Activated CD4-positive, alpha-beta memory T cell treated with anti-CD3 and anti-CD28 coated beads for 36 hours (primary cell): ENCODE results near the gene KAT2B. TPM values are rescaled to one million over a fixed set of nuclear protein-coding genes. Genes with fewer than 3 reads are reported as not detected.
A peak's percentile ranks its signal among the peaks of the same experiment; 100 is the strongest.

Source experiments
- CTCF ChIA-PET: fragments of 350-600 bp; sonication (Branson Sonifier 250); formaldehyde crosslinking; loops from one replicate; lab custom pipeline; 2021; ENCODE audit warnings: antibody characterized with exemption, inconsistent platforms; lab: Charles Lee
- POLR2A ChIA-PET: fragments of 350-600 bp; sonication (Branson Sonifier 250); formaldehyde crosslinking; loops from one replicate; lab custom pipeline; 2021; ENCODE audit warnings: antibody characterized with exemption; lab: Charles Lee
- DNase-seq: peaks from one replicate; pipeline ENCODE4 v3.0.0-alpha.2; 2020
- H3K27ac Mint-ChIP-seq: one replicate; pipeline ENCODE4 v1.8.0; 2021; ENCODE audit warnings: mixed read lengths
- H3K27me3 Mint-ChIP-seq: one replicate; pipeline ENCODE4 v1.8.0; 2021; ENCODE audit warnings: mixed read lengths
- H3K36me3 Mint-ChIP-seq: one replicate; pipeline ENCODE4 v1.8.0; 2021; ENCODE audit warnings: mixed read lengths
- H3K4me1 Mint-ChIP-seq: one replicate; pipeline ENCODE4 v1.8.0; 2021; ENCODE audit warnings: low read depth, mixed read lengths
- H3K4me3 Mint-ChIP-seq: one replicate; pipeline ENCODE4 v1.8.0; 2021; ENCODE audit warnings: mild to moderate bottlenecking, mixed read lengths
- H3K9me3 Mint-ChIP-seq: one replicate; pipeline ENCODE4 v1.8.0; 2021; ENCODE audit warnings: mixed read lengths
- intact Hi-C: fragments of 100-400 bp; cut with micrococcal nuclease; formaldehyde crosslinking; loops from one replicate; pipeline ENCODE4 v1.15.1; 2023
- total RNA-seq, 2 experiments: library from RNA; stranded (reverse); gene quantifications; one replicate each; pipeline ENCODE4 v1.2.3, GENCODE V29; 2021

The KAT2B gene
- total RNA-seq, 2 experiments from 2014 or later = 43.4 to 49.0 TPM

- ChIA-PET CTCF (interaction anchor here (0.6 kb wide), 1 partner anchor 29 kb away, joined by 4 read pairs; the partner anchor contains the start of gene KAT2B), POLR2A (interaction anchor here (1.0 to 1.1 kb wide), 2 partner anchors 12 to 29 kb away, joined by 3 read pairs; partner anchors contain the start of gene KAT2B)
- H3K9me3 Mint-ChIP-seq = no peaks in the 10 kb centered on the region
- H3K4me3 Mint-ChIP-seq = no peak overlapping the region
- peaks cover 20% of the 10 kb centered on the region for H3K36me3 Mint-ChIP-seq
- H3K4me1 Mint-ChIP-seq = peaks cover 38% of the 10 kb centered on the region
- intact Hi-C loops = no loop called here
- H3K27me3 Mint-ChIP-seq = no peaks in the 10 kb centered on the region
- H3K27ac Mint-ChIP-seq = peak overlapping the region; percentile 62
- DNase-seq = no peak
Measured at GRCh38 chr3:20069178-20069532, 28.9 kb downstream of the KAT2B start.

GRCh38 chr3:20071175-20071574 lies 30.9 kb downstream of the KAT2B start:
- H3K27ac Mint-ChIP-seq = no peak overlapping the region
- no peaks in the 10 kb centered on the region for H3K27me3 Mint-ChIP-seq
- DNase-seq = no peak
- no peak overlapping the region for H3K4me3 Mint-ChIP-seq
- ChIA-PET CTCF (no interaction called here), POLR2A (no interaction called here)
- intact Hi-C loops = no loop called here
- H3K9me3 Mint-ChIP-seq = no peaks in the 10 kb centered on the region
- H3K4me1 Mint-ChIP-seq = peaks cover 34% of the 10 kb centered on the region
- peaks cover 23% of the 10 kb centered on the region for H3K36me3 Mint-ChIP-seq

GRCh38 chr3:20072422-20072821 lies 32.2 kb downstream of the KAT2B start:
- peaks cover 34% of the 10 kb centered on the region for H3K4me1 Mint-ChIP-seq
- no peaks in the 10 kb centered on the region for H3K27me3 Mint-ChIP-seq
- DNase-seq = no peak
- no peak overlapping the region for H3K27ac Mint-ChIP-seq
- H3K9me3 Mint-ChIP-seq = no peaks in the 10 kb centered on the region
- ChIA-PET POLR2A (no interaction called here), CTCF (no interaction called here)
- H3K36me3 Mint-ChIP-seq = peaks cover 29% of the 10 kb centered on the region
- H3K4me3 Mint-ChIP-seq = no peak overlapping the region
- intact Hi-C loops = no loop called here

- POLR2A ChIA-PET = no interaction called here
- H3K9me3 Mint-ChIP-seq = no peaks in the 10 kb centered on the region
- no peak overlapping the region for H3K4me3 Mint-ChIP-seq
- H3K27ac Mint-ChIP-seq = no peak overlapping the region
- H3K27me3 Mint-ChIP-seq = no peaks in the 10 kb centered on the region
- intact Hi-C loops = no loop called here
- H3K36me3 Mint-ChIP-seq = peaks cover 29% of the 10 kb centered on the region
- H3K4me1 Mint-ChIP-seq = peaks cover 31% of the 10 kb centered on the region
- DNase-seq = no peak
- CTCF ChIA-PET = no interaction called here
Measured at GRCh38 chr3:20073068-20073467, 32.8 kb downstream of the KAT2B start.

GRCh38 chr3:20073683-20074082 lies 33.4 kb downstream of the KAT2B start:
- peaks cover 29% of the 10 kb centered on the region for H3K36me3 Mint-ChIP-seq

GRCh38 chr3:20074226-20075063 lies 34.2 kb downstream of the KAT2B start:
- H3K4me1 Mint-ChIP-seq = peaks cover 19% of the 10 kb centered on the region
- POLR2A ChIA-PET = interaction anchor here (1.1 kb wide), 1 partner anchor 10 kb away, joined by 3 read pairs; no protein-coding TSS in a partner anchor
- H3K27ac Mint-ChIP-seq = no peak overlapping the region
- no peak overlapping the region for H3K4me3 Mint-ChIP-seq
- no peaks in the 10 kb centered on the region for H3K27me3 Mint-ChIP-seq
- intact Hi-C loops = no loop called here
- no peak for DNase-seq
- CTCF ChIA-PET = interaction anchor here (0.7 kb wide), 1 partner anchor 25 kb away, joined by 3 read pairs; no protein-coding TSS in a partner anchor
- H3K36me3 Mint-ChIP-seq = peaks cover 27% of the 10 kb centered on the region
- no peaks in the 10 kb centered on the region for H3K9me3 Mint-ChIP-seq

More at GRCh38 chr3:20073683-20074082, 33.4 kb downstream of the KAT2B start:
- intact Hi-C loops = no loop called here
- ChIA-PET POLR2A (no interaction called here), CTCF (no interaction called here)
- no peak overlapping the region for H3K27ac Mint-ChIP-seq
- no peaks in the 10 kb centered on the region for H3K9me3 Mint-ChIP-seq
- no peak for DNase-seq
- no peaks in the 10 kb centered on the region for H3K27me3 Mint-ChIP-seq
- H3K4me1 Mint-ChIP-seq = peaks cover 25% of the 10 kb centered on the region
- H3K4me3 Mint-ChIP-seq = no peak overlapping the region

GRCh38 chr3:20075197-20075596 lies 35.0 kb downstream of the KAT2B start:
- H3K9me3 Mint-ChIP-seq = no peaks in the 10 kb centered on the region
- peaks cover 27% of the 10 kb centered on the region for H3K36me3 Mint-ChIP-seq
- no peak for DNase-seq
- no peaks in the 10 kb centered on the region for H3K27me3 Mint-ChIP-seq
- CTCF ChIA-PET = interaction anchor here (0.7 kb wide), 1 partner anchor 25 kb away, joined by 3 read pairs; no protein-coding TSS in a partner anchor
- POLR2A ChIA-PET = interaction anchor here (1.1 kb wide), 1 partner anchor 10 kb away, joined by 3 read pairs; no protein-coding TSS in a partner anchor
- peaks cover 19% of the 10 kb centered on the region for H3K4me1 Mint-ChIP-seq
- H3K27ac Mint-ChIP-seq = no peak overlapping the region
- H3K4me3 Mint-ChIP-seq = no peak overlapping the region
- intact Hi-C loops = no loop called here

GRCh38 chr3:20076296-20076997 lies 36.2 kb downstream of the KAT2B start:
- no peak for DNase-seq
- peaks cover 27% of the 10 kb centered on the region for H3K4me1 Mint-ChIP-seq
- intact Hi-C loops = no loop called here
- no peak overlapping the region for H3K27ac Mint-ChIP-seq
- no peaks in the 10 kb centered on the region for H3K27me3 Mint-ChIP-seq
- no peaks in the 10 kb centered on the region for H3K9me3 Mint-ChIP-seq
- CTCF ChIA-PET = no interaction called here
- POLR2A ChIA-PET = interaction anchor here (0.7 kb wide), 1 partner anchor 34 kb away, joined by 5 read pairs; no protein-coding TSS in a partner anchor
- no peak overlapping the region for H3K4me3 Mint-ChIP-seq
- peaks cover 32% of the 10 kb centered on the region for H3K36me3 Mint-ChIP-seq

- H3K36me3 Mint-ChIP-seq = peaks cover 28% of the 10 kb centered on the region
- ChIA-PET CTCF (no interaction called here), POLR2A (no interaction called here)
- no peaks in the 10 kb centered on the region for H3K27me3 Mint-ChIP-seq
- H3K27ac Mint-ChIP-seq = no peak overlapping the region
- no peaks in the 10 kb centered on the region for H3K9me3 Mint-ChIP-seq
- peaks cover 27% of the 10 kb centered on the region for H3K4me1 Mint-ChIP-seq
- intact Hi-C loops = no loop called here
- no peak for DNase-seq
- H3K4me3 Mint-ChIP-seq = no peak overlapping the region
Measured at GRCh38 chr3:20077068-20077467, 36.8 kb downstream of the KAT2B start.

- no peak overlapping the region for H3K4me3 Mint-ChIP-seq
- H3K4me1 Mint-ChIP-seq = peaks cover 27% of the 10 kb centered on the region
- H3K36me3 Mint-ChIP-seq = peaks cover 22% of the 10 kb centered on the region
- no peaks in the 10 kb centered on the region for H3K9me3 Mint-ChIP-seq
- no peaks in the 10 kb centered on the region for H3K27me3 Mint-ChIP-seq
- POLR2A ChIA-PET = no interaction called here
- no peak for DNase-seq
- intact Hi-C loops = no loop called here
- CTCF ChIA-PET = interaction anchor here (0.6 kb wide), 1 partner anchor 38 kb away, joined by 3 read pairs; the partner anchor contains the start of gene KAT2B
- no peak overlapping the region for H3K27ac Mint-ChIP-seq
Measured at GRCh38 chr3:20078194-20078714, 38.0 kb downstream of the KAT2B start.

GRCh38 chr3:20079621-20080020 lies 39.4 kb downstream of the KAT2B start:
- no peak overlapping the region for H3K4me3 Mint-ChIP-seq
- peaks cover 32% of the 10 kb centered on the region for H3K4me1 Mint-ChIP-seq
- ChIA-PET CTCF (no interaction called here), POLR2A (interaction anchor here (1.0 kb wide), 1 partner anchor 62 kb away, joined by 6 read pairs; no protein-coding TSS in a partner anchor)
- H3K9me3 Mint-ChIP-seq = no peaks in the 10 kb centered on the region
- H3K36me3 Mint-ChIP-seq = peaks cover 22% of the 10 kb centered on the region
- H3K27ac Mint-ChIP-seq = no peak overlapping the region
- DNase-seq = no peak
- H3K27me3 Mint-ChIP-seq = no peaks in the 10 kb centered on the region
- intact Hi-C loops = no loop called here
